Chondrocyte (in vitro differentiated cells): ENCODE measurements around the gene ELP2. TPM values are rescaled to one million over a fixed set of nuclear protein-coding genes. Genes with fewer than 3 reads are reported as not detected.

Experiments
- DNase-seq: peaks from one replicate; pipeline ENCODE4 v3.0.0; 2021; ENCODE audit warnings: mixed read lengths, low spot score
- H3K27ac Mint-ChIP-seq: one replicate; pipeline ENCODE4 v1.8.0; 2021; ENCODE audit warnings: mild to moderate bottlenecking, moderate library complexity, mixed read lengths; ENCODE audit not compliant: unreplicated experiment
- H3K27me3 Mint-ChIP-seq: 2 replicates; pipeline ENCODE4 v1.8.0; 2021; ENCODE audit warnings: low read depth, mixed read lengths
- H3K36me3 Mint-ChIP-seq: 2 replicates; pipeline ENCODE4 v1.8.0; 2021; ENCODE audit warnings: low read depth, mixed read lengths
- H3K4me1 Mint-ChIP-seq: 2 replicates; pipeline ENCODE4 v1.8.0; 2021; ENCODE audit warnings: low read depth, mild to moderate bottlenecking, mixed read lengths
- H3K4me3 Mint-ChIP-seq: one replicate; pipeline ENCODE4 v1.8.0; 2021; ENCODE audit warnings: mild to moderate bottlenecking, moderate library complexity, mixed read lengths; ENCODE audit not compliant: unreplicated experiment
- H3K9me3 Mint-ChIP-seq: 2 replicates; pipeline ENCODE4 v1.8.0; 2021; ENCODE audit warnings: low read depth, mixed read lengths
- total RNA-seq: library from RNA; stranded (reverse); gene quantifications from 3 replicates; pipeline ENCODE4 v1.2.1, GENCODE V29; 2021
- TF ChIP-seq, protein P1 (sequence below): fragments of 200-600 bp; sonication (generic); IDR thresholded peaks from 2 replicates; pipeline ENCODE4 v1.5.0; 2021; ENCODE audit warnings: antibody characterized with exemption, mild to moderate bottlenecking, moderate library complexity

ELP2 gene
- total RNA-seq, 1 donor from 2014 or later = 77.2 TPM

DNA sequence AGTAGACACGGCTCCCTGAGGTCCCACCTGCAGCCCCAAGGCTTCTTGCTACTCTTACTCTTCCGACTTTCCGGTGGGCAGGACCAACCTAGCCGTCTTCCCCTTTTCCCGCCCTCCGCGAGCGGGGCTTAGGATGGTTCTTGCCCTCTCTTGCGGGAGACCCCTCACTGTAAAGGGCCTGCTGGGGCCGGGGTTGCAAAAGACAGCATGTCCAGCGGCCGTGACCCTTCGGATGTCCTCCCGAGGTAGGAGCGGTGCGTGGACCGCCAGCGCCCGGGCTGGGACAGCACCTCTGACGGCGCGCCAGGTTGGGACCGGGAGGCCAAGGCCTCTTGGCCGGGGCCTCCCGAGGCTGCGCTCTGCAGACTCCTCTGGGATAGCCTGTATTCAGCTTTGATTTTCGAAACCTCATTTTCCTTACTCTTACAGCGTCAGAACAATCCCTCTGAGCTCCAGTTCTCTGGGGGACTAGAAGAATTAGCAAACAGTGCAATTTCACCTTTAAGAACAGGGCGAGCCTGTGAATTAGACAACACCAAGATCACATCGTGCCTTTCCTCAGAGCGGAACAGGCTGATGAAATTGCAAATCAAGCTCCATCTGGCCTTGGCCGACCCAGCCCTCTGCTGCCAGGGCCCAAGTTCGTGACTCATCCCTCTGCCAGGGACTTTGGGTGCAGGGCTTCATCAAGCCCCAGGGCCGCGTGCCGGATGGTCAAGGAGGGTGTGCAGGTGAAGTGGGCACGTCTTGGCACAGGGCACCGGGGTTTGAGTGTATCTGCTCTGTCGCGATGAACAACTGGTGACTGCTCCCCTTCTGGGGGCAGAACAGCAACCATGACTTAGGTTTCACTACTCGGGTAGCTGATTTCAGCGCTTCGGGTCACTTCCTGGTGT, 58.4 kb downstream of the ELP2 start:
- H3K9me3 Mint-ChIP-seq = no peaks in the 10 kb centered on the region
- no peak for DNase-seq
- peak overlapping the region; percentile 91 for H3K4me3 Mint-ChIP-seq
- no peaks in the 10 kb centered on the region for H3K27me3 Mint-ChIP-seq
- H3K27ac Mint-ChIP-seq = peak overlapping the region; percentile 92
- TF ChIP-seq, protein P1, sequence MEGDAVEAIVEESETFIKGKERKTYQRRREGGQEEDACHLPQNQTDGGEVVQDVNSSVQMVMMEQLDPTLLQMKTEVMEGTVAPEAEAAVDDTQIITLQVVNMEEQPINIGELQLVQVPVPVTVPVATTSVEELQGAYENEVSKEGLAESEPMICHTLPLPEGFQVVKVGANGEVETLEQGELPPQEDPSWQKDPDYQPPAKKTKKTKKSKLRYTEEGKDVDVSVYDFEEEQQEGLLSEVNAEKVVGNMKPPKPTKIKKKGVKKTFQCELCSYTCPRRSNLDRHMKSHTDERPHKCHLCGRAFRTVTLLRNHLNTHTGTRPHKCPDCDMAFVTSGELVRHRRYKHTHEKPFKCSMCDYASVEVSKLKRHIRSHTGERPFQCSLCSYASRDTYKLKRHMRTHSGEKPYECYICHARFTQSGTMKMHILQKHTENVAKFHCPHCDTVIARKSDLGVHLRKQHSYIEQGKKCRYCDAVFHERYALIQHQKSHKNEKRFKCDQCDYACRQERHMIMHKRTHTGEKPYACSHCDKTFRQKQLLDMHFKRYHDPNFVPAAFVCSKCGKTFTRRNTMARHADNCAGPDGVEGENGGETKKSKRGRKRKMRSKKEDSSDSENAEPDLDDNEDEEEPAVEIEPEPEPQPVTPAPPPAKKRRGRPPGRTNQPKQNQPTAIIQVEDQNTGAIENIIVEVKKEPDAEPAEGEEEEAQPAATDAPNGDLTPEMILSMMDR = no peak
- H3K36me3 Mint-ChIP-seq = no peaks in the 10 kb centered on the region
- peaks cover 28% of the 10 kb centered on the region for H3K4me1 Mint-ChIP-seq

DNA sequence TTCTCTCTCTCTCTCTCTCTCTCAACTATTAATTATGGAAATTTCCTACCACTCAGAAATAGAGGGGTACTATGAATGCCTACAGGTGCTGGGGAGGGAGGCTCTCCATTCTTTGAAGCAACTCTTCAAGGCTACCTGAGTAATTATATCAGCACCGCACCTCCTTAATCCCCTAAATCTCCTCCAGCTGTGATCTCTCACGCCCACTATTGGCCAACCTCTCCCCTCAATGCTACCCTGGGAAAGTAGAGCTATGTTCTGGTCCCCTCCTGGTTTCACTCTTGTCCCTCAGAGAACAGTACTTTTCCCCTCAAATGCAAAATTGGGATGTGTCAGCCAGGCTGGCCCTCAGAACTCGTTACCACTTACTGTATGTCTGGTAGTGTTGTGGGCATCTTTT, 59.2 kb downstream of the ELP2 start:
- Mint-ChIP-seq H3K4me3 (peak overlapping the region; percentile 91), H3K27ac (peak overlapping the region; percentile 92), H3K9me3 (no peaks in the 10 kb centered on the region), H3K27me3 (no peaks in the 10 kb centered on the region), H3K4me1 (peaks cover 28% of the 10 kb centered on the region), H3K36me3 (no peaks in the 10 kb centered on the region)
- DNase-seq = no peak
- TF ChIP-seq, protein P1 = no peak

DNA sequence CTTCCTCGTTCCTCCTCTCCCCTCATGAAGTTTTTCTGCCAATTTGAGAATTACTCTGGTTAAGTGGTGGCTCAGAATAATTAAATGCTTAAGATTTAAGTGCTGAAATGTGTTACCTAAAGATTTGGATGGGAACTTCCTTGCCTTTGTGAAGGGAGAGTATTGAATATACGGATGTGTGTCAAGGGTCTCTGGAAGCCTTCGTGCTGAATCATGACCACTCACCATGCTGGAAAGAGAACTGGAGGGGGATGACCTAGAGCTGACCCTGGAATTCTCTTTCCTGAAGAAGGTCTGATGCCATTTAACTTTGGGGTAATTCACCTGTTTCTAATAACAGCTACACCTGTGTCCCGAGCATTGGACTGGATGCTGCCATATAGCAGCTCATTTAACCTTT, 59.8 kb downstream of the ELP2 start:
- Mint-ChIP-seq H3K4me3 (peak overlapping the region; percentile 91), H3K27ac (no peak overlapping the region), H3K36me3 (peaks cover 1% of the 10 kb centered on the region), H3K27me3 (no peaks in the 10 kb centered on the region), H3K9me3 (no peaks in the 10 kb centered on the region), H3K4me1 (peaks cover 28% of the 10 kb centered on the region)
- no peak for DNase-seq
- TF ChIP-seq, protein P1 = no peak

DNA sequence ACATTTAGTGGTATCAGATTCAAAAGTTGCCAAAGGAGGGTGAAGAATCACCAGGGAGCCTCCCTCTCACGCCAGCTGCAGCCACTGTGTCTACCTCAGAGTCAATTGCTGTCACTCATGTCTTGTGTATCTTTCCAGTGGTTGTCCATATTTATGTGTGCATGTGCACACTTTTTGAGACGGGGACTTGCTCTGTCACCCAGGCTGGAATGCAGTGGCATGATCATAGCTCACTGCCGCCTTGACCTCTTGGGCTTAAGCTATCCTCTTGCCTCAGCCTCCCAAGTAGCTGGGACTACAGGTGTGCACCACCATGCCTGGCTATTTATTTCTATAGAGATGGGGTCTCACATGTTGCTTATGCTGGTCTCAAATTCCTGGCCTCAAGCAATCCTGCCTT, 61.6 kb downstream of the ELP2 start:
- DNase-seq = no peak
- Mint-ChIP-seq H3K9me3 (no peaks in the 10 kb centered on the region), H3K36me3 (peaks cover 6% of the 10 kb centered on the region), H3K4me1 (peaks cover 22% of the 10 kb centered on the region), H3K27ac (no peak overlapping the region), H3K4me3 (no peak overlapping the region), H3K27me3 (no peaks in the 10 kb centered on the region)
- TF ChIP-seq, protein P1 = no peak

DNA sequence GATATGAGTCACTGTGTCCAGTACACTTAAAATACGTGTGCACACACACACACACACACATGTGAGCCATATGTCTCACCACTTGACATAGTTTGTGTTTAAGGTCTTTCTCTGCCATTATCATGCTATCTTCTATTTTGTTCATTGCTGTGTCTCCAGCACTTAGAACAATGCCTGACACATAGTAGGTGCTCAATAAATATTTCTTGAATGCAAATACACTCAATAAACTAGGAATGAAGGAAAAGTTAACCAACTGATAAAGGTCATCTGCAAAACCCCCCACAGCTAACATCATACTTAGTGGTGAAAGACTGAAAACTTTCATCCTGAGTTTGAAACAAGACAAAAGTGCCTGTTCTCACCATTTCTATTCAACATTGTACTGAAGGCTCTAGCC, 62.0 kb downstream of the ELP2 start:
- H3K27ac Mint-ChIP-seq = no peak overlapping the region
- H3K4me1 Mint-ChIP-seq = peaks cover 18% of the 10 kb centered on the region
- H3K36me3 Mint-ChIP-seq = peaks cover 6% of the 10 kb centered on the region
- H3K9me3 Mint-ChIP-seq = no peaks in the 10 kb centered on the region
- no peaks in the 10 kb centered on the region for H3K27me3 Mint-ChIP-seq
- TF ChIP-seq, protein P1 = no peak
- no peak for DNase-seq
- no peak overlapping the region for H3K4me3 Mint-ChIP-seq
